Kidney epithelial cell (primary cell): Measurements from ENCODE around the gene E2F1. TPM values are rescaled to one million over a fixed set of nuclear protein-coding genes. Genes with fewer than 3 reads are reported as not detected.

Experiments
- DNase-seq: peaks from one replicate; pipeline ENCODE4 v3.0.0-alpha.2; 2010; ENCODE audit warnings: low read depth
- H3K27me3 ChIP-seq: 2 replicates; pipeline ENCODE4 v1.6.0; 2011; ENCODE audit warnings: low read length; ENCODE audit not compliant: control insufficient read depth, insufficient read depth
- H3K36me3 ChIP-seq: 2 replicates; pipeline ENCODE4 v1.5.1; 2011; ENCODE audit warnings: low read length; ENCODE audit not compliant: control insufficient read depth, insufficient read depth
- H3K4me3 ChIP-seq: 2 replicates; pipeline ENCODE4 v1.5.1; 2011; ENCODE audit warnings: low read depth, mild to moderate bottlenecking, control low read depth, low read length
- CTCF ChIP-seq: IDR thresholded peaks from 2 replicates; pipeline ENCODE4 v1.5.1; 2011; ENCODE audit warnings: mild to moderate bottlenecking, moderate library complexity, low read length, control low read depth, inconsistent platforms; ENCODE audit not compliant: insufficient read depth, poor library complexity, severe bottlenecking
- total RNA-seq: library from RNA; depleted of rRNA; stranded (reverse); fragments of >200 nt; gene quantifications from 2 replicates; pipeline ENCODE4 v1.2.3, GENCODE V29; 2015

E2F1 gene
- total RNA-seq, 1 donor from 2014 or later: 4.1 TPM

GRCh38 chr20:33673410-33674293, 12.5 kb downstream of the E2F1 start:
- Histone ChIP-seq H3K27me3 (no peaks in the 10 kb centered on the region), H3K36me3 (no peaks in the 10 kb centered on the region), H3K4me3 (peak overlapping the region; percentile 48)
- no peak for DNase-seq
- no peak for TF ChIP-seq CTCF

- no peak for DNase-seq
- no peak for TF ChIP-seq CTCF
- H3K27me3 ChIP-seq: no peaks in the 10 kb centered on the region
- no peaks in the 10 kb centered on the region for H3K36me3 ChIP-seq
- H3K4me3 ChIP-seq: peak overlapping the region; percentile 48
Measured at GRCh38 chr20:33673114-33673409, 13.1 kb downstream of the E2F1 start.

- no peak for TF ChIP-seq CTCF
- Histone ChIP-seq H3K36me3 (no peaks in the 10 kb centered on the region), H3K4me3 (no peak overlapping the region), H3K27me3 (no peaks in the 10 kb centered on the region)
- no peak for DNase-seq
Measured at GRCh38 chr20:33672426-33673113, 13.6 kb downstream of the E2F1 start.

GRCh38 chr20:33671573-33672288, 14.5 kb downstream of the E2F1 start:
- Histone ChIP-seq H3K27me3 (no peaks in the 10 kb centered on the region), H3K4me3 (no peak overlapping the region), H3K36me3 (no peaks in the 10 kb centered on the region)
- DNase-seq: no peak
- no peak for TF ChIP-seq CTCF

- TF ChIP-seq CTCF: no peak
- no peaks in the 10 kb centered on the region for H3K27me3 ChIP-seq
- H3K4me3 ChIP-seq: no peak overlapping the region
- H3K36me3 ChIP-seq: no peaks in the 10 kb centered on the region
- DNase-seq: no peak
Measured at GRCh38 chr20:33670715-33671499, 15.3 kb downstream of the E2F1 start.
